ENCODE results near the gene OR6A2. TPM values are rescaled to one million over a fixed set of nuclear protein-coding genes. Genes with fewer than 3 reads are reported as not detected.

The OR6A2 gene
- total and polyA plus RNA-seq, 10 of the 15 experiments (the other 5 are each of a cell fraction or from before 2014, with no cell fraction given): 0.04 to 0.17 TPM; not detected in 8

DNA sequence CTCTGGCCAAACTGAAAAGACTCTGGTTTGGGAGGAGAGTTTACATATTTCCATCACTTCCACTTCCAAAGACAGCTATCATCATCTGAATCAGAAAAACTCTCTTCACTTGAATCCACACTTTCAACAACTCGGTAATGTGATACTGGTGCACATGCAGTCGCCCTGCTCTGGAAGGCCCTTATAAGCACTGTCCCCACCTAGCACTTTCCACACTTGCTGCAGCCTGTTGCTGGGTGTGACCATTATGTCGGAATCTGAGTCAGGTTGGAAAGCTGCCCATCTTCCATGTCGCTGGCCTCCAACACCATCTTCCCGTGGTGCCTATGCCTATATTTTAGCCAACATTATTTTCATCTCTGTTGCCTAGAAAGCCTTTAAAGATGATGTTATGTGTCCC lies 44.9 kb upstream of the OR6A2 start:
- BruUV-seq (replicated peaks): no TSS peak
- TF ChIP-seq LARP7 (IDR thresholded peaks at IDR 0.05) (no peak), E4F1 (IDR thresholded peaks at IDR 0.05; ENCODE audit: borderline replicate concordance, partially characterized antibody) (no peak), EED (IDR thresholded peaks at IDR 0.05; ENCODE audit: low read depth) (no peak), MTA3 (IDR thresholded peaks at IDR 0.05; ENCODE audit: borderline replicate concordance, low read length) (no peak), GATAD2B (conservative IDR thresholded peaks at IDR 0.05; ENCODE audit: low read depth) (no peak), PML (IDR thresholded peaks at IDR 0.05; ENCODE audit: low read length) (no peak), CUX1 (IDR thresholded peaks at IDR 0.05; ENCODE audit: insufficient replicate concordance, low read depth, low read length) (no peak), NBN (IDR thresholded peaks at IDR 0.05) (no peak), ZSCAN29 (IDR thresholded peaks at IDR 0.05) (no peak), NFIC (IDR thresholded peaks at IDR 0.05; ENCODE audit: low read depth, low read length) (no peak), TCF12 (IDR thresholded peaks at IDR 0.05; ENCODE audit: low read depth, low read length) (no peak)
- TF ChIP-seq, protein P1, sequence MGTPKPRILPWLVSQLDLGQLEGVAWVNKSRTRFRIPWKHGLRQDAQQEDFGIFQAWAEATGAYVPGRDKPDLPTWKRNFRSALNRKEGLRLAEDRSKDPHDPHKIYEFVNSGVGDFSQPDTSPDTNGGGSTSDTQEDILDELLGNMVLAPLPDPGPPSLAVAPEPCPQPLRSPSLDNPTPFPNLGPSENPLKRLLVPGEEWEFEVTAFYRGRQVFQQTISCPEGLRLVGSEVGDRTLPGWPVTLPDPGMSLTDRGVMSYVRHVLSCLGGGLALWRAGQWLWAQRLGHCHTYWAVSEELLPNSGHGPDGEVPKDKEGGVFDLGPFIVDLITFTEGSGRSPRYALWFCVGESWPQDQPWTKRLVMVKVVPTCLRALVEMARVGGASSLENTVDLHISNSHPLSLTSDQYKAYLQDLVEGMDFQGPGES (IDR thresholded peaks at IDR 0.05): no peak
- TF ChIP-seq, protein P2, sequence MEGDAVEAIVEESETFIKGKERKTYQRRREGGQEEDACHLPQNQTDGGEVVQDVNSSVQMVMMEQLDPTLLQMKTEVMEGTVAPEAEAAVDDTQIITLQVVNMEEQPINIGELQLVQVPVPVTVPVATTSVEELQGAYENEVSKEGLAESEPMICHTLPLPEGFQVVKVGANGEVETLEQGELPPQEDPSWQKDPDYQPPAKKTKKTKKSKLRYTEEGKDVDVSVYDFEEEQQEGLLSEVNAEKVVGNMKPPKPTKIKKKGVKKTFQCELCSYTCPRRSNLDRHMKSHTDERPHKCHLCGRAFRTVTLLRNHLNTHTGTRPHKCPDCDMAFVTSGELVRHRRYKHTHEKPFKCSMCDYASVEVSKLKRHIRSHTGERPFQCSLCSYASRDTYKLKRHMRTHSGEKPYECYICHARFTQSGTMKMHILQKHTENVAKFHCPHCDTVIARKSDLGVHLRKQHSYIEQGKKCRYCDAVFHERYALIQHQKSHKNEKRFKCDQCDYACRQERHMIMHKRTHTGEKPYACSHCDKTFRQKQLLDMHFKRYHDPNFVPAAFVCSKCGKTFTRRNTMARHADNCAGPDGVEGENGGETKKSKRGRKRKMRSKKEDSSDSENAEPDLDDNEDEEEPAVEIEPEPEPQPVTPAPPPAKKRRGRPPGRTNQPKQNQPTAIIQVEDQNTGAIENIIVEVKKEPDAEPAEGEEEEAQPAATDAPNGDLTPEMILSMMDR (IDR thresholded peaks at IDR 0.05 in 2 of 3, conservative IDR thresholded peaks at IDR 0.05 in 1 of 3; ENCODE audit: control insufficient read depth in 2 of 3, extremely low read depth in 1 of 3, insufficient read depth in 1 of 3, low read depth in 3 of 3, low read length in 3 of 3): no peak

More for the DNA sequence above, 44.9 kb upstream of the OR6A2 start:
- no peaks in the 10 kb centered on the region for H3K79me2 ChIP-seq (ENCODE audit: control insufficient read depth, insufficient read depth, low read length)
- WGBS (ENCODE audit: insufficient coverage, insufficient replicate concordance, low lambda C conversion rate, missing lambda C conversion rate): 58% methylated on average over 5 of the region's 5 CpGs
- no peaks in the 10 kb centered on the region for H3K36me3 ChIP-seq (ENCODE audit: control insufficient read depth in 2 of 2, insufficient read depth in 2 of 2, low read length in 1 of 2)
- no peak overlapping the region for H3K9ac ChIP-seq (ENCODE audit: control insufficient read depth, insufficient read depth, low read length)
- no peaks in the 10 kb centered on the region; a peak in 1 of 4 replicates for H3K27me3 ChIP-seq (replicated peaks in 1 of 2; ENCODE audit: control insufficient read depth in 2 of 2, insufficient read depth in 2 of 2, low read length in 1 of 2)
- SMC1A ChIA-PET (ENCODE audit: uncharacterized antibody, unreplicated experiment): no interaction called here
- no peak for FAIRE-seq
- POLR2A ChIA-PET: no interaction called here
- no peak overlapping the region for H3K4me2 ChIP-seq (ENCODE audit: control insufficient read depth, insufficient read depth)
- CTCF ChIA-PET: interaction anchor here (0.9 kb wide), 1 partner anchor 32 kb away, joined by 3 read pairs; no protein-coding TSS in a partner anchor
- DNase-seq (ENCODE audit: low read depth, low spot score): no peak
- H4K20me1 ChIP-seq (ENCODE audit: control insufficient read depth, insufficient read depth): no peaks in the 10 kb centered on the region
- no peaks in the 10 kb centered on the region for H3K9me3 ChIP-seq (replicated peaks; ENCODE audit: control insufficient read depth, insufficient read depth, low read length)
- no peaks in the 10 kb centered on the region for H3K4me1 ChIP-seq (ENCODE audit: control insufficient read depth, insufficient read depth, low read length)
- no peak overlapping the region for H3K4me3 ChIP-seq
- no peak overlapping the region for H3K27ac ChIP-seq (ENCODE audit: control insufficient read depth, insufficient read depth)
- ATAC-seq: no peak
- RAD21 ChIA-PET (ENCODE audit: unreplicated experiment): no interaction called here
- H2AFZ ChIP-seq (ENCODE audit: control insufficient read depth, low read depth, low read length): no peak overlapping the region
- in situ Hi-C loops (cut with MboI) (no loop called here), intact Hi-C loops (cut with micrococcal nuclease; ENCODE audit: unreplicated experiment) (no loop called here)
